H9 (cell line): ENCODE data around the gene NFKB2. TPM values are rescaled to one million over a fixed set of nuclear protein-coding genes. Genes with fewer than 3 reads are reported as not detected.

Source experiments
- DNase-seq: peaks from one replicate; pipeline ENCODE4 v3.0.0-alpha.2; 2017
- H2AFZ ChIP-seq: one replicate; pipeline ENCODE4 v1.6.1; 2013; ENCODE audit warnings: mild to moderate bottlenecking, low read length, control low read depth, moderate library complexity
- H2AK5ac ChIP-seq: 2 replicates; pipeline ENCODE4 v1.6.1; 2013; ENCODE audit warnings: low read length, control low read depth, mixed read lengths; ENCODE audit not compliant: insufficient read length
- H2BK120ac ChIP-seq: one replicate; pipeline ENCODE4 v1.6.1; 2013; ENCODE audit warnings: low read depth, mild to moderate bottlenecking, low read length, control low read depth, inconsistent platforms; ENCODE audit not compliant: poor library complexity, severe bottlenecking
- H2BK12ac ChIP-seq: 2 replicates; pipeline ENCODE4 v1.6.1; 2013; ENCODE audit warnings: low read length, control low read depth, mixed read lengths, low read depth; ENCODE audit not compliant: insufficient read length
- H2BK15ac ChIP-seq: 2 replicates; pipeline ENCODE4 v1.6.1; 2013; ENCODE audit warnings: low read depth, low read length, control low read depth
- H2BK20ac ChIP-seq: one replicate; pipeline ENCODE4 v1.6.1; 2013; ENCODE audit warnings: low read depth, mild to moderate bottlenecking, low read length, control low read depth, inconsistent platforms; ENCODE audit not compliant: poor library complexity, severe bottlenecking
- H2BK5ac ChIP-seq: 2 replicates; pipeline ENCODE4 v1.6.1; 2013; ENCODE audit warnings: low read length, control low read depth, mixed read lengths; ENCODE audit not compliant: insufficient read length
- H3K14ac ChIP-seq: 2 replicates; pipeline ENCODE4 v1.6.1; 2013; ENCODE audit warnings: low read length, control low read depth; ENCODE audit not compliant: insufficient read depth
- H3K18ac ChIP-seq: 2 replicates; pipeline ENCODE4 v1.6.1; 2013; ENCODE audit warnings: low read depth, mild to moderate bottlenecking, mixed read lengths, low read length, control low read depth; ENCODE audit not compliant: insufficient read length
- H3K23ac ChIP-seq: 2 replicates; pipeline ENCODE4 v1.6.1; 2013; ENCODE audit warnings: low read length, control low read depth, mixed read lengths, low read depth; ENCODE audit not compliant: insufficient read length
- H3K23me2 ChIP-seq: 2 replicates; pipeline ENCODE4 v1.6.1; 2013; ENCODE audit warnings: low read depth, mild to moderate bottlenecking, mixed read lengths, low read length, control low read depth; ENCODE audit not compliant: insufficient read length, poor library complexity, severe bottlenecking
- H3K27ac ChIP-seq: 2 replicates; pipeline ENCODE4 v1.5.1; 2013; ENCODE audit warnings: low read length, control low read depth, mixed read lengths, low read depth; ENCODE audit not compliant: insufficient read length
- H3K27me3 ChIP-seq: 2 replicates; pipeline ENCODE4 v1.6.1; 2013; ENCODE audit warnings: low read length, control low read depth, inconsistent platforms; ENCODE audit not compliant: insufficient read depth
- H3K4ac ChIP-seq: 2 replicates; pipeline ENCODE4 v1.6.1; 2013; ENCODE audit warnings: low read depth, mild to moderate bottlenecking, control low read depth, inconsistent platforms, low read length, moderate library complexity
- H3K4me1 ChIP-seq: 2 replicates; pipeline ENCODE4 v1.6.1; 2013; ENCODE audit warnings: low read length, control low read depth, inconsistent platforms; ENCODE audit not compliant: insufficient read depth
- H3K4me2 ChIP-seq: 2 replicates; pipeline ENCODE4 v1.6.1; 2013; ENCODE audit warnings: low read length, control low read depth, mixed read lengths; ENCODE audit not compliant: insufficient read length, insufficient read depth
- H3K56ac ChIP-seq: 2 replicates; pipeline ENCODE4 v1.6.1; 2013; ENCODE audit warnings: low read depth, mild to moderate bottlenecking, mixed read lengths, low read length, control low read depth; ENCODE audit not compliant: insufficient read length
- H3K79me1 ChIP-seq: 2 replicates; pipeline ENCODE4 v1.6.1; 2013; ENCODE audit warnings: low read depth, mild to moderate bottlenecking, moderate library complexity, low read length, control low read depth, inconsistent platforms; ENCODE audit not compliant: insufficient read depth, poor library complexity, severe bottlenecking
- H3K79me2 ChIP-seq: 2 replicates; pipeline ENCODE4 v1.6.1; 2013; ENCODE audit warnings: low read length, control low read depth, inconsistent platforms; ENCODE audit not compliant: insufficient read depth
- H3K9ac ChIP-seq: 2 replicates; pipeline ENCODE4 v1.6.1; 2013; ENCODE audit warnings: low read length, control low read depth, mixed read lengths; ENCODE audit not compliant: insufficient read length; ENCODE audit errors: extremely low read depth
- H3K9me3 ChIP-seq: one replicate; pipeline ENCODE4 v1.6.1; 2013; ENCODE audit warnings: low read depth, low read length, inconsistent platforms; ENCODE audit not compliant: control insufficient read depth
- H3T11ph ChIP-seq: one replicate; pipeline ENCODE4 v1.6.1; 2013; ENCODE audit warnings: mild to moderate bottlenecking, low read length, control low read depth, inconsistent platforms
- H4K20me1 ChIP-seq: one replicate; pipeline ENCODE4 v1.6.1; 2013; ENCODE audit not compliant: control insufficient read depth, insufficient read length, insufficient read depth
- H4K5ac ChIP-seq: 2 replicates; pipeline ENCODE4 v1.6.1; 2013; ENCODE audit warnings: low read depth, mild to moderate bottlenecking, mixed read lengths, low read length, control low read depth; ENCODE audit not compliant: insufficient read length
- H4K8ac ChIP-seq: replicated peaks from 2 replicates; pipeline ENCODE4 v1.6.1; 2013; ENCODE audit warnings: low read length, control low read depth, mixed read lengths, low read depth; ENCODE audit not compliant: insufficient read length
- H4K91ac ChIP-seq: 2 replicates; pipeline ENCODE4 v1.6.1; 2013; ENCODE audit warnings: low read depth, mild to moderate bottlenecking, moderate library complexity, mixed read lengths, low read length, control low read depth; ENCODE audit not compliant: insufficient read length
- H3K27ac Mint-ChIP-seq, 3 experiments: 2 replicates in 2 of 3; 3 replicates in 1 of 3; pipeline ENCODE4 v1.8.0; 2020 to 2021; ENCODE audit warnings: mixed read lengths in 3 of 3, mild to moderate bottlenecking in 1 of 3, moderate library complexity in 1 of 3
- H3K27me3 Mint-ChIP-seq: 2 replicates; pipeline ENCODE4 v1.8.0; 2021; ENCODE audit warnings: low read depth, mild to moderate bottlenecking, moderate library complexity, mixed read lengths
- H3K36me3 Mint-ChIP-seq, 3 experiments: 2 replicates in 2 of 3; 3 replicates in 1 of 3; pipeline ENCODE4 v1.8.0; 2020 to 2021; ENCODE audit warnings: low read depth in 3 of 3, mixed read lengths in 3 of 3; ENCODE audit not compliant: insufficient read depth in 1 of 3
- H3K4me1 Mint-ChIP-seq, 2 experiments: 2 replicates each; pipeline ENCODE4 v1.8.0; 2020; ENCODE audit warnings: mixed read lengths in 2 of 2
- H3K4me3 Mint-ChIP-seq, 2 experiments: 2 replicates in 1 of 2; 3 replicates in 1 of 2; pipeline ENCODE4 v1.8.0; 2020 to 2021; ENCODE audit warnings: mild to moderate bottlenecking in 2 of 2, mixed read lengths in 2 of 2, moderate library complexity in 1 of 2
- H3K9me3 Mint-ChIP-seq, 2 experiments: 2 replicates in 1 of 2; 3 replicates in 1 of 2; pipeline ENCODE4 v1.8.0; 2020; ENCODE audit warnings: mild to moderate bottlenecking in 2 of 2, mixed read lengths in 2 of 2, moderate library complexity in 1 of 2
- WGBS: extraction: QIAGEN DNeasy Blood & Tissue Kit; methylation state at CpG from one replicate; pipeline ENCODE4 v1.1.7; 2013; ENCODE audit warnings: missing lambda C conversion rate, low lambda C conversion rate, mixed read lengths; ENCODE audit not compliant: insufficient read length; ENCODE audit errors: extremely low coverage; 5-methylcytosine and 5-hydroxymethylcytosine counted together
- total RNA-seq: library from RNA; stranded (reverse); gene quantifications from 2 replicates; pipeline ENCODE4 v1.2.1, GENCODE V29; 2021
- TF ChIP-seq, protein P1 (sequence below): fragments of 200-600 bp; sonication (generic); conservative IDR thresholded peaks from 3 replicates; pipeline ENCODE4 v1.8.0; 2021; ENCODE audit warnings: antibody characterized with exemption, mild to moderate bottlenecking

Gene NFKB2
- total RNA-seq, 1 experiment from 2014 or later = 23.7 TPM

DNA sequence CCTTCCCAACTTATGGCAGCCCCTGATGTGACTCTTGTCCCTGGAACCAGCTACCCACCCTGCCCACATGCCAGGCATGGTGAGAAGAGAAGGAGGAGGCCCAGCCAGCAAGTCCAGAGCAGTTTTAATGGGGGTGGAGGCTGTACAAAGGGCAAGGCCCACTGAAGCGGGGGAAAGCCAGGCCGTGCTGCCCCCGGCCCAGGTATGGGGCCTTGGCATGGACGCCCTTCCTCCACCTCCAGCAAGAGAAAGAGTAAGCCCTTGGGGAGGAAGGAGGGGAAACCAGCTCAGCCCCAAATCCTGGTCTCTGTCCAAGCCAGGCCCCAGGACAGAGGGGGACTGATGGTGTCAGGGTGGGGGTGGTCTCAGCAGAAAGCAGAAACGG, 7.0 kb downstream of the NFKB2 start:
- Mint-ChIP-seq H3K4me1 (peaks cover 3 to 12% of the 10 kb centered on the region in 2 experiments), H3K36me3 (peaks cover 1 to 27% (median 19%) of the 10 kb centered on the region in 3 experiments; a peak in 5 of 7 replicates), H3K27ac (no peak overlapping the region), H3K9me3 (no peaks in the 10 kb centered on the region), H3K27me3 (peaks cover 48% of the 10 kb centered on the region), H3K4me3 (no peak overlapping the region; a peak in 1 of 5 replicates)
- Histone ChIP-seq H3K14ac (no peak overlapping the region), H3K18ac (no peak overlapping the region), H3K4me1 (no peaks in the 10 kb centered on the region), H2BK5ac (no peak overlapping the region), H3K23me2 (no peaks in the 10 kb centered on the region), H3K79me1 (no peaks in the 10 kb centered on the region), H3K9me3 (no peaks in the 10 kb centered on the region), H3K56ac (no peak overlapping the region), H3K4me2 (no peak overlapping the region), H3K23ac (no peak overlapping the region), H3K4ac (no peak overlapping the region), H4K20me1 (no peaks in the 10 kb centered on the region), H3K27me3 (peaks cover 2% of the 10 kb centered on the region; the same call in 1 of the 2 replicates), H2BK12ac (no peak overlapping the region), H3K27ac (no peak overlapping the region), H3K79me2 (no peaks in the 10 kb centered on the region), H2AFZ (no peak overlapping the region), H3K9ac (no peak overlapping the region), H3T11ph (no peak overlapping the region), H4K8ac (no peak overlapping the region), H2BK120ac (no peak overlapping the region), H2AK5ac (no peak overlapping the region), H4K5ac (no peak overlapping the region), H2BK20ac (no peak overlapping the region), H2BK15ac (no peak overlapping the region), H4K91ac (no peak overlapping the region)
- no peak for DNase-seq
- WGBS = no CpG with 5 or more reads among the region's 5 CpGs
- TF ChIP-seq, protein P1, sequence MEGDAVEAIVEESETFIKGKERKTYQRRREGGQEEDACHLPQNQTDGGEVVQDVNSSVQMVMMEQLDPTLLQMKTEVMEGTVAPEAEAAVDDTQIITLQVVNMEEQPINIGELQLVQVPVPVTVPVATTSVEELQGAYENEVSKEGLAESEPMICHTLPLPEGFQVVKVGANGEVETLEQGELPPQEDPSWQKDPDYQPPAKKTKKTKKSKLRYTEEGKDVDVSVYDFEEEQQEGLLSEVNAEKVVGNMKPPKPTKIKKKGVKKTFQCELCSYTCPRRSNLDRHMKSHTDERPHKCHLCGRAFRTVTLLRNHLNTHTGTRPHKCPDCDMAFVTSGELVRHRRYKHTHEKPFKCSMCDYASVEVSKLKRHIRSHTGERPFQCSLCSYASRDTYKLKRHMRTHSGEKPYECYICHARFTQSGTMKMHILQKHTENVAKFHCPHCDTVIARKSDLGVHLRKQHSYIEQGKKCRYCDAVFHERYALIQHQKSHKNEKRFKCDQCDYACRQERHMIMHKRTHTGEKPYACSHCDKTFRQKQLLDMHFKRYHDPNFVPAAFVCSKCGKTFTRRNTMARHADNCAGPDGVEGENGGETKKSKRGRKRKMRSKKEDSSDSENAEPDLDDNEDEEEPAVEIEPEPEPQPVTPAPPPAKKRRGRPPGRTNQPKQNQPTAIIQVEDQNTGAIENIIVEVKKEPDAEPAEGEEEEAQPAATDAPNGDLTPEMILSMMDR = no peak
